ENCODE measurements around the gene PDCD4.

DNA sequence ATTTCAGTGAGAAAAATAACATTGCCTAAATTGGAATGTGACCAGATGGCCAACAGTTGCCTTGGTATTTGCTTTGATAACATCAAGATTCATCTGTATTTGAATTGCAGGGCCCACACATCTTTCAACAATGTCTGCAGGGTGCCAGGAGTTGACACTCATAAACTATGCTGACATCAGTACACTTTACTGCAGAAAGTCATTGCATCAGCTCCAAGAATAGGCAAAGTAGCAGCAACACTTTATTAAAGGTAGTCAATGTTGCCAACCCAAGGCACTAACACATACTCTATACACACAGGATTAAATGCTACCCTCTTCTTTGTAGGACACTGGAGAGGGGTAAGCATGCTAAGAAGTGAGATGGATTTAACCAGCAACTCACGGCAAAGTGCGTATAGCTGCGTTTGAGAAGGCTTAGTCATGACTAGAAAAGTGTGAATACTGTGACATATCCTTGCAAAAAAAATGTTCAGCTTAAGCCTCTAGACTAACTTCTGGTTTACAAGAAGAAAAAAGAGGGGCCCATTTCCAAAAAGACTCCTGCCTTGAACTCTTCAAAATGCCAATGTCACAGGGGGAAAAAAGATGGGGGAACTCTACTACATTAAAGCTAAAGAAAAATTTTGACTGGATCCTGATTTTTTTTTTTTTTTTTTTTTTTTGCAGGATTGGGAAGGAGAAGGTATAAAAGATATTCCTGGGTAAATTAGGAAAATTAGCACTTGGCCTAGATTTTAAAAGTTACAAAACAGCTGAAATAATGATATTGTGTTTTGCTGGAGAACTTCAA is 45.0 kb downstream of the PDCD4 start:
- TF ChIP-seq, protein P1, sequence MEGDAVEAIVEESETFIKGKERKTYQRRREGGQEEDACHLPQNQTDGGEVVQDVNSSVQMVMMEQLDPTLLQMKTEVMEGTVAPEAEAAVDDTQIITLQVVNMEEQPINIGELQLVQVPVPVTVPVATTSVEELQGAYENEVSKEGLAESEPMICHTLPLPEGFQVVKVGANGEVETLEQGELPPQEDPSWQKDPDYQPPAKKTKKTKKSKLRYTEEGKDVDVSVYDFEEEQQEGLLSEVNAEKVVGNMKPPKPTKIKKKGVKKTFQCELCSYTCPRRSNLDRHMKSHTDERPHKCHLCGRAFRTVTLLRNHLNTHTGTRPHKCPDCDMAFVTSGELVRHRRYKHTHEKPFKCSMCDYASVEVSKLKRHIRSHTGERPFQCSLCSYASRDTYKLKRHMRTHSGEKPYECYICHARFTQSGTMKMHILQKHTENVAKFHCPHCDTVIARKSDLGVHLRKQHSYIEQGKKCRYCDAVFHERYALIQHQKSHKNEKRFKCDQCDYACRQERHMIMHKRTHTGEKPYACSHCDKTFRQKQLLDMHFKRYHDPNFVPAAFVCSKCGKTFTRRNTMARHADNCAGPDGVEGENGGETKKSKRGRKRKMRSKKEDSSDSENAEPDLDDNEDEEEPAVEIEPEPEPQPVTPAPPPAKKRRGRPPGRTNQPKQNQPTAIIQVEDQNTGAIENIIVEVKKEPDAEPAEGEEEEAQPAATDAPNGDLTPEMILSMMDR (IDR thresholded peaks at IDR 0.05): no peak
- TF ChIP-seq ZFX (IDR thresholded peaks at IDR 0.05; ENCODE audit: borderline replicate concordance): no peak

All from 22Rv1 (cell line).